GM21717 (cell line): ENCODE measurements around the gene MSI2.

ENCODE experiments used
- ATAC-seq: cut with Tn5 transposase; IDR thresholded peaks from one replicate; pipeline ENCODE4 v1.9.1; 2021; ENCODE audit warnings: mild to moderate bottlenecking, moderate library complexity; ENCODE audit not compliant: unreplicated experiment

The MSI2 gene

DNA sequence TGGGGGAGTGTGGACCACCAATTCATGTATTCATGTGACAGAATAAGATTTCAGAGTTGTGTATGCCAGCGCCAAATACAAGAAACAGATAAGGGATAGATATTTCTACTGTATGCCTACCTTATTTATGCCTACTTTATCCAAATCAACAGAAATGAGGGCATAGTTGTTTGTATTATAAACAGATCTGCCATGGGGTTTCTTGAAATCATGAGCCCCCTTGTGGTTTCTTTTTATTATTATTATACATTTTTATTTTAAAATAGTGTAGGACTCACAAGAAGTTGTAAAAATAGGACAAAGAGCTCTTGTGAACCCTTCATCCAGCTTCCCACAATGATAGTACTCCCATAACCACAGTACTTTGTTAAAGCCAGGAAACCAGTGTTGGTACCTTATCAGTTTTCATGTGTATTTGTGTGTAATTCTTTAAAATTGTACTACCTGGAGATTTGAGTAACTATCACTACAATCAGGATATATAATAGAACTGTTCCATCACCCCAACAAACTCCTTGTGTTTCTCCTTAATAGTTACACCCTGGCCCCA lies 259.4 kb downstream of the MSI2 start:
- ATAC-seq = no peak

DNA sequence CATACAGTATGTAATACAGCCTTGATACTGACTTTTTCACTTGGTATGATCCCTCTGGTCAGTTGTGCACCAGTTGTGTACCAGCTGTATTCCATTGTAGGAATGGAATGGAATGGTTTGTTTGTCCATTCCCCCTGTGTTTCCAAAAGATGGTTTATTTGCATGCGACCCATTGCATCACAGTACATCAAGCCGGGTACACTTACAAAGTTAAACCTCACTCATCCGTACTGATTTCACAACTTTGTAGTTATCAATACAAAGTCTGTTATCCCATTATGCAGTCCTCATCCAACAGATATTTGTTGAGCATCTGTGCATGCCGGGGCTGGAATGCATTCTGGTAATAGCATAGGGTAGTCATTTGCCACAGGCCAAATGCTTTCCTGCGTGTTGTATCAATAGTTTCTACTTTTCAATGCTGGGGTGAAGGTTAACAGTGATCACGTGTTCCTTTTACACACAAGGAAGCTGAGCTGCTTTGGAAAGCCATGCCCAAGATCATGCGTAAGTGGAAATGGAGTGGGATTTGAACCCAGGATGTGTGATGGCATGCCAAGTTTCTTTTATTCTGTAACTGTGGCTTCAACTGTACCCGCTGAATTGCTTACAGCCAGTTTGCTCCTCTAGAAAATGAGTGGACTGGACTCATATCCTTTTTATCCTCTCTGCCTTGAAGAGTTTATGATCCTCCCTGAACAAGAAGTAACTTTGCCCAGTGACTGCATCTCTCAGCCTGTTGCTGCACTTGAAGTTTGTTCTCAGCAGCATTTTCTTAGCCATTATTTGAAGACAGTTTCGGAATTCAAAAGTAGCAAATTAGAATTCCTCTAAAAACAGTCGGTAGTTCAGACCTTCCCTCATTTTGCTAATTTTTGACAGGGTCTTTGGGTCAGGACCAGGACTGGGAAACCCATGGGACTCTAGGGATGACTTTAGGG lies 260.2 kb downstream of the MSI2 start:
- no peak for ATAC-seq

DNA sequence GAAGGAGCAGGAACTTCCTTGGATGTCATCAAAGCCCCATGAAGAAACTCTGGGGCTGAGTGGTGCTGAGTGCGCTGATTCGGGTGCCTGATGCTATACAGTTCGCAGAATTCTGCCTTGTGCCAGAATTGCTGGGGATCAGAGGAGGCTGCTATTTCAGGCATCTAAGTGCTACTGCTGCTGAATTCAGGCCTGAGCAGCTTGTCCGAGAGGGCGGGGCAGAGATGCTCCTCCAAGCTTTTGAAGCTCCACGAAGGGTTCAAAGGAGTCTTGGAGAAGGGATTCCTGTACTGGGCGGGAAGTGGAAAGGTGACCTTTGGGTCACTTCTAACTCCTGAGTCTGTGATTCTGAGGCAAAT lies 260.9 kb downstream of the MSI2 start:
- ATAC-seq = no peak

DNA sequence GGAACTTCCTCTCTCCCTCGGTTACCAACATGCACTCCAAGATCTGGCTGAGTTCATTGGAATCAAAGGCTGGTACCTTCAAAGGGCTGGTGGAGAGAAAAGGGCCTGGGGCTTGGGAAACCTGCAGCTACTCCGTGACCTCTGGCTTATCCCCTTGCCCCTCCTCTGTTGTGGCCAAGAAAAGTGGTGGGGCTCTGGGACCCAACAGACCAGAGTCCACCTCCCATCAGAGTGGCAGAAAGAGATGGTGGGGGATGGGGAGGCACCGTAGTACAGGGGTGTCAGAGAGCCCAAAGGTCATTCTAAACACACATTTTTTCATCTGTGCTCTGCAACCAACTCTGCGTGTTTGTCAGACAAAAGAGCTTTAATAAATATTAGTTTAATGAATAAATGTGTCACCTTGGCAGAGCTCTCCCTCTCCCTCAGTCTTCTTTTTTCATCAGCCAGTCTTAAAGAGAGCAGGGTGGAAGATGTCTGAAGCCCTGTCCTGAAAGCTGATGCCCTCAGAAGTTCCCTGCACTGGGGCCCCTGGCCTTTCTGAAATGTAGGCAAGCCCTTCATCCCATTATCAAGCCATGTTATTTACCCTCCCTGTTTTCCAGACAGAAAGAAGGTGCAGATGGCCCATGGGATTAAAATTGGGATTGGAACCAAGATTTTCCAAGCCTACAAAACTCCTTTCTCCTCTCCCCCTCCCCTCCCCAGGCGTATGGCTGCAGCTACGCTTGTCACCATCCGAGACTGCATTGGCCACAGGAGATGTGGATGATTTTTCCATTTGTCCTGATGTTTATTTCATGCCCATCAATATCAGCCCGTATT lies 261.5 kb downstream of the MSI2 start:
- no peak for ATAC-seq

DNA sequence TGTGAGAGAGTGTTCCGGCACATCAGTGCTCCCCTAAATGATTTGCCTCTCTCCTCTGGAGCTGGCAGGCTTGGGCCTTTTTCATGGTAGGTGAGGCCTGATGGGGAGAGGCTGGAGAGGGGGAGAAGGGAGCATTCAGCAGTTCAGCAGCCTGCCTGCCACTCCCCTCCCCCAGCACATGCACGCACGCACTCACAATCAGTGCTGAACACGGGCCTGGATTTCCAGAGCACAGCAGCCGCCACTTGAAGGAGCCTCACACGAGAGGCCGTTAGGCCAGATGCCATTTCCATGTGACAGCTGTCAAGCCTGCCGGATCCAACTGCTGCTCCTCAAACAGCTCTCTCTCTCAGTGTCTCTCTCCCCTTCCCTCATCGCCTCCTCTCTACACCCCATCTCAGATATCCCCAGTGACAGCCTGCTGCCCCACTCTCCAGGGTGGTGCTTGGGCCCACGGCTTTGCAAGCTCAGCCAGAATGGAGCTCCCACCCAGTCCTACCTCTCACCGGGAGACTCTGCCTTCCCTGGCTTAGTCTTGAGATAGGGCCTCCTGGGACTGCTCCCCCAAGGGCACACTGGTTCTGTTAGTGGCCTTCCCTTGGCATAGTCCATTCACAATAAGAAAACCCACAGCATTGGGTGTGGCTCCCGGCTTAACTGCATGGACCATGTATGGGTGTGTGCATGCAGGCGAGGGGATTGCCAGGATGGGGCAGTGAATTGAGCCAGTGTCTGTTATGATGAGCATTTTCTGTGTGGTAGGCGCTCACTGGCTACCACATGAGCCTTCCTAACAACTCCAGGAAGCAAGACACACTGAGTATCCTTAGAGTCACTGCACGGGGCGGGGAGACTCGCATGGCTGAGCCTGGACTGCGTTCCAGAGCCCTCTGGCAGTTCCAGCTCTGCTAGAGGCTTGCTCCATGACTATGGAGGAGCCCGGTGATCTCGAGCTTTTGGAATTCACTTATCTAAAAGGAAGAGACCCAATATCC lies 262.6 kb downstream of the MSI2 start:
- no peak for ATAC-seq

DNA sequence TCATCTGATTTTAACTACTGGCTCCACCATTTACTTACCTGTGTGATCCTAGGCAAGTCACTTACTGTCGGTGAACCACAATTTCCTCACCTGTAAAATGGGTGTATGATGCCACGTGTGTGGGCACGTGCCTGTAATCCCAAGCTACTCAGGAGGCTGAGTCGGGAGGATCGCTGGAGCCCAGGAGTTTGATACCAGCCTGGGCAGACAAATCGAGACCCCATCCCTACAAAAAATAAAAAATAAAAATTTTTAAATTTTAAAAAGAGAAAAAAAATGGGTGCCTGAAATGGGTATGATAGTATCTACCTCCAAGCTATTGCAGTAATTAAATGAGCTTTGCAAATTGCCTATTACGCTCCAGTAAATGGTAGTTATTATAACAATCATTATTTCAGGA lies 263.5 kb downstream of the MSI2 start:
- ATAC-seq = no peak

DNA sequence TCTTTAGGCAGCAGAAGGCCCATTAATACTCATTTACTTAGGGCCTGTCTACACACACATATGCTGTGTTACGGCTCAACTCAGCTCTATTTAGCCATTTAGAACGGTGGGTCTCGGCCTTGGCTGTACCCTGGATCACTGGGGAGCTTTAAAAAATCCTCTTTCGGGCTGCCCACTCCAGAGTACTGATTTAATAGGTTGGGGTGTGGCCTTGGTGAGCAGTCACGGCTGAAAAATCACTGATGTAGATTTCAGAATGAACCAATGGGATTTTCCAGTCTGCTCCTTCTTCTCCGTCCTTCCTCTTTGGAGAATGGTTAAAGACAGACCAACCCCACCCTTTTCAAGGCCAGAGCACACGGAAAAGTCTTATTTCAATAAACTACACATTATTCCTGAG lies 265.3 kb downstream of the MSI2 start:
- no peak for ATAC-seq

DNA sequence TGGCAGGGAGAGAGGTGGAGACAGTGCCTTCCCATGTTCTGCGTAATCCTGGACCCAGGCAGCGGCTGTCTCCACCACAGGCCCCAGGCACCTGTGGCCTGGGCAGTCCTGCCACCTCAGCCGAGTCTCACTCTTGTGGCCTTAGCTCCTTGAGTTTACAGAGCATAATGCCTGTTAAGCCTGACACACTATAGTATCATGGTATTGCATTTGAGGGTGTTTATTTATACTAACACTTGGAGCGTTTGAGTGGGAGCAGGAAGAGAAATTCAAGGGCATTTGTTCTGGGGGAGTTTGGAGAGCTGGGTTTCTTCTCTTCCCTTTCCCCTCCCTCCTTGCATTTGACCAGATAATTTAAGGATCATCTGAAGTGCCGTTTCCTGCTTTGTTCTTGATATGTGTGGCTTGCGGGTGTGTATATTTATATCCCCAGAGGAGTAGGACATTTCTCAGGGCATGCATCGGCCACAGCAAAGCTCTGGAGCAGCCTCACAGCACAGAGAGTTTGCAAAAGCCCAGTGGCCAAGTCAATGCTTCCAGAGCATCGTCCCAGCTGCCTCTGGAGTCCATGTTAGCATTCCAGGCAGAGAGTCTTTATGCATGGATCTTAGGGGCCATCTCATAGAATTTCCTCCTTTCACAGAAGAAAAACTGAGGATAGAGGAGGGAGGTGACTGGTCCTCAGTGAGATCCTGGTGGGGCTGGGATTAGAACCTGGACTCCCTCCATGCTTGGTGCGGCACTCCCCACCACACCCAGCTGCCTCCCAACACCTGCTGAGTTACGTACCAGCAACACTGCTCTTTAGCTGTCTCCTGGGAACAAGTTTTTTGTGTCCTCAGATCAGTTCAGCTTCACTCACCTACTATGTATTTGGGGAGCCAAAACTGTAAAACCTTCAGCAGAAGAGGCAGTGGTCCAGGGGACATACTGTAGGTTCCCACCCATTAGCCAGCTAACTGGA lies 266.0 kb downstream of the MSI2 start:
- ATAC-seq = no peak

DNA sequence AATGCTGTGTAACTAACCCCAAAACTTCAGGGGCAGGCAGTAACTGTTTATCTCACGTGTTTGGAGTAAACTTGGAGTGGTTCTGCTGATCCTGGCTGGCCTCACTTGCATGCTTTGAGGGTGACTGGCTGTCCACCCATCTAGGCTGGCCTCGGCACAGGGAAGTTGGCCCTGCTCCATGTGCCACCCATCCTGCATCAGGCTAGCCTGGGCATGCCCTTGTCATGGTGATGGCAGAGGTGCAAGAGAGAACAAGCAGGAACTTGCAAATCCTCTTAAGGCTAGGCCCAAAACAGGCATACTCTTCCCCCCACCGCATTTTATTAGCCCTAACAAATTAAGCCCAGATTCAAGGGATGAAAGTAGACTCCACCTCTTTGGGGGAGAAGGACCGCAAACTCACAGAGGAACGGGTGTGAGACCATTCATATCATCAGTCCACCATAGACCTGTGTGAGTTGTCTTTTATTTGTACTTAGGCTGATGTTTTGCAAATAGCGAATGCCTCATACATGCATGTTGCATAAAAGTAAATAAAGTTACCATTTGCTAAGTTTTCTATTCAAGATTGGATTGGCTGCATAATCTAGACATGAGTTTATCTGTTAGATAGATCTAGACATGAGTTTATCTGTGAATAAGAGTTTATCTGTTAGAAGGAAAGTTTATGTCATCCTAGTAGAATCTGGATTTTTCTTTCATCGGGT lies 267.8 kb downstream of the MSI2 start:
- ATAC-seq = no peak

DNA sequence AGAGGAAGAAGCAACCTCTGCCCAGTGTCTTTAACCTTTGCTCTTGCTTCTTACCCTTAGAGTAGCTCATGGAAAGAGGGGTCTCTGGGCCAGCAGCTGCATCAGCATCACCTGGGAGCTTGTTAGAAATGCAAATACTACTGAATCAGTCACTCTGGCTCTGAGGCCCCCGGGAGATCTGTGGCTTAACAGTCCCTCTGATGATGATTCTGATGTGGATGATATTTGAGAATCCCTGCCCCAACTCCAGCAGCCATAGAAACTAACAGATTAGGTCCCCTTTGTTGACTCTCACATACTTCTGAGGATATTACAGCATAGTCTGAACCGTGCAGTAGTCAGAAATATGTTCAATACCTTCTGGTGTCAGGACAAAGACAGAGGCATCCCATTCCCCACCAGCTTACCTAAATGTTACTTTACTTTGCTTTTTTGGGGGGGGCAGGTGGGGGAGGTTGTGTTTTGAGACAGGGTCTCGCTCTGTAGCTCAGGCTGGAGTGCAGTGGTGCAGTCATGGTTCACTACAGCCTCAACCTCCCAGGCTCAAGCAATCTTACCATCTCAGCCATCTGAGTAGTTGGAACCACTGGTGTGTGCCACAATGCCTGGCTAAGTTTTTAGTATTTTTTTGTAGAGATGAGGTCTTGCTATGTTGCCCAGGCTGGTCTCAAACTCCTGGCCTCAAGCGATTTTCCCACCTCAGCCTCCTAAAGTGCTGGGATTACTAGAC lies 268.7 kb downstream of the MSI2 start:
- ATAC-seq = no peak

DNA sequence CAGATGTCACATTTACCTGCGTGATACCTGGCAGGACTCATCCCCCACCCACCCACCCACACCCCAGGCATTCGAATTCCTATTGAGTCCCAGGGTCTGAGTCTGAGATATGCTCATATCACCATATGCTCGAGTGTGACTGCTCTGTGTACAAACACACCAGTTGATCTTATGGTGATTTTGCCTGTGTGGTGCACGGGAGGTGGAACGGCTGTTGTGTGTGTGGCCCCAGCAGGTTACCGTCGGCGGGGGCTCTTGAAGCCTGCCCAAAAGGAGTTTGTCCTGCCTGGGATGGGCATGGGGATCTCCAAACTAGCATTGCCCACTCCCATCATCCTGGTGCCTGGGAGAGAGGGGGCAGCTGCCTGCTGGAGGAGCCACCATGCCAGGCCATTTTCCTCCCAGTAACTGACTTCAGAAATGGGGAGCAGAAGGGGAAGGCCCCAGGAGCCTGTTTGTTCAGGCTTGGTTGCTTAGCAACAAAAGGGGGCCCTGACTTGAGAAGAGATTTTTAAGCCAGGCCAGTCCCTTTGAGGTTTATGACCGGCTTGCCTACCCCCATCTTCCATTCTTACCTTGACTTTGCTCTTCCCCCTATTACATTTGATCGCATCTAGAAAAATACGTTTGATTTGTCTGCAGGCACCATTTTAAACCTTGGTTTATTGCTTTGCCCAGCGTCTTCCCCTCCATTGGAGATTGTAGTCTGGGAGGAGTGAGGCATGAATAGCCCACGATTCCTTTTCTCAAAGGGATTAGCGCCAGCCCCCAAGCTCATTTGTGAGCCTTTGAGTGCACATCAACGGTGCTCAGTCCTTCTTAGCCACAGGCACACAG lies 271.1 kb downstream of the MSI2 start:
- ATAC-seq = no peak

DNA sequence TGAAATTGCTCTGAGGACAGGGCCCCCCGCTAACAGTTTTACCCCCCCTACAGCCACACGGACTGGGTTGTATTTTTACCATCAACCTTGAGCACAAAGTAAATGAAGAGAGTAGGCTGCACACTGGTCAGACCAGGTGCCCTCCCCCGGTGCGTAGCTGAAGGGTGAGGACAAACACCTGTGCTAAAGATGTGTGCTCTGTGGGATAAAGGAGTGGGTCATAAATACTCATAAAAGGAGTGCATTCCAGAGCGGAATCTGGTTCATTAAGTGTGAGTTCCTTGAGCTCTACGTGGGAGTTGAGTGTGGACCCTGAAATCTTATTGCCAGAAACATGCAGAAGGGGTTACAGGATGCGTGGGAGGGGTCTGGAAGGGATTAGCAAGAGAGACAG lies 271.7 kb downstream of the MSI2 start:
- no peak for ATAC-seq

DNA sequence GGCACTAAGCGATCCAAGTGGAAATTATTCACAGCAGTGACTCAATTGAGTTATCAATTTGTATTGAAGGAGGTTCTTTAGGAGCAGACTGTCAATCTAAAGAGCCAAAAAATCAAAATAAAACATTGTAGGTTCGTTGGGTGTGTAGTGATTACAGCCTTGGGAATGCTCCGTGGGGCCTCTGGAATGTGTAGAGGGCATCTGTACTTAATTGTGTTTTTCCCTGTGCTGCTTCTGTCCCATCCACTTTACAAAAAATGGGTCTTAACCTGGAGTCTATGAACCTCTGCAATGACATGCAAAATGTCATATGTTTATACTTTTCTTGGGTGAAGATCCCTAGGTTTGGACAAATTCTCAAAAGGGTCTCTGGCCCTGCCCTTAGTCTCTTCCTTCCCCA lies 273.7 kb downstream of the MSI2 start:
- no peak for ATAC-seq

DNA sequence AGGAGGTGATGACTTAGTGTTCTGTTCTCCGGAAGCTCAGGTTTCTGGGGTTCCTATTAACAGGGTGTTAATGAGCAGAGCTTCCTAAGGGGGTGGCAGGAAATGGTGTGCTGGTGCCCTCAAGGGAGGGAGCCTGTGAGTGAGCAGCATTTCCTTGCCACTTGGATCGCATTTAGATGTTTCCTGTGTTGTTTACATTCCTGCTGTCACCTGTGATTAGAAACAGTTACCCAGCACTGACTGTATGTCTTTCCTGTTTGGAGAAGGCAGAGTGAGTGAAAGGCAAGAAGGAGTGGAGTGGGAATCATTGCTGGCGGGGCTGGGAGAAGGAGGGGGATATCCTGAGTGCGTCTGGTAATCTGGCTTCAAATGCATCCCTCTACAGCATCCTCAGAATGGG lies 274.2 kb downstream of the MSI2 start:
- no peak for ATAC-seq

DNA sequence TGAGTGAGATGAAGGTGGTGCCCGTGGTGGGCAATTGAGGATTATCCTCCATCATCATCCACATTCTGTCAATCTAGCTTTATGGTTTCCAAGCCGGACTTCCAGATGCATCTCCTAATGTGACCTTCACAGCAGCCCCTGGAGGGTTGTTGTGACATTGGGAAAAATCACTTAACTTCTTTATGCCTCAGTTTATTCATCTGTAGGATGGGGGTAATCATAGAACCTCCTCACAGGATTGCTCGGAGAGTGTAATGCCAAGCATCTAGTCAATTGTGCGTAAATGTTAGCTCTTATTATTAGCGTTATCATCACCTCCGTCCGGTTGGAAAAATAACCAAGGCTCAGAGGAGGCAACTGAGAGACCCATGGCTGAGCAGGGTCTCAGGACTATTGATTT lies 274.8 kb downstream of the MSI2 start:
- ATAC-seq = no peak

DNA sequence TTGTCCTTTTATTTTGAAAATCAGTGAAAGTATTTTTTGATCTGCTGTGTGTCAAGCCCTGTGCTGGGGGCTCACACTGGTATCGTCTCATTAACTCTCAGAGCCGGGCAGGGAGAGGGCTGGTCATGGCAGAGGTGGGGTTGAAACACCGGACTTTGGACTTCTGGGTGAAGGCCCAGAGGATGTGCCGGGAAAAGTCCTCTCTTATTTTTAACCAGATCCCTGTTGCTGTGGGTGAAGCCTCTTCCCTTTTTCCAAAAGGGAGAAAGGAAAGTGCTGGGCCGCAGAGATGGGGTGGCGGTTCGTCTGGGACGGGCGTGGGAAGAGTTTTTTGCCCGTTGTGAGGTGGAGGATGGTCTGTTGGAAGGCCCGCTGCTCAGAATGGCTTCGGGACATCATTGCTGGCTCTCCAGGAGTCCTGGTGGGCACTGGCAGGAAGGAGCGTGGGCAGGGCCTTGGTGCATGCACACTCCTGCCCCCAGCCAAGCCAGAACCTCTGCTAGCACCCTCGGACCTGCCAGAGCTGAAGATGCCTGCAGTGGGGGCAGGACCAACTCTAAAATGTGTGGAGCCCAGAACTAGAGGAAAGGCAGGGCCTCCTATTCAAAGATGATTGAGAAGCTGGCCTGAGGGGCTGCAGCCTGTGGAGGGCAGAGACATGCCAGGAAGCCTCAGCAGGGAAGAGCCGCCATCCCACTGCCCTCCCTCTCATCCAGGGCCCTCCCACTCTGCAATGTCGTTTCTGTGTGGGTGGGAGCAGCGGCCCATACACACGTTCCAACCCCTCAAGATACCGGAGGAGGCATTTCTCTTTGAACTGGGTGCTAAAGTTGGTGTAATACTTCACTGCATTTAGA lies 275.6 kb downstream of the MSI2 start:
- ATAC-seq = no peak
